ENCODE measurements around the gene DHX8. TPM values are rescaled to one million over a fixed set of nuclear protein-coding genes. Genes with fewer than 3 reads are reported as not detected.

DHX8 gene
- total and polyA plus RNA-seq, 2 experiments from 2014 or later = 16.4 to 30.7 TPM

DNA sequence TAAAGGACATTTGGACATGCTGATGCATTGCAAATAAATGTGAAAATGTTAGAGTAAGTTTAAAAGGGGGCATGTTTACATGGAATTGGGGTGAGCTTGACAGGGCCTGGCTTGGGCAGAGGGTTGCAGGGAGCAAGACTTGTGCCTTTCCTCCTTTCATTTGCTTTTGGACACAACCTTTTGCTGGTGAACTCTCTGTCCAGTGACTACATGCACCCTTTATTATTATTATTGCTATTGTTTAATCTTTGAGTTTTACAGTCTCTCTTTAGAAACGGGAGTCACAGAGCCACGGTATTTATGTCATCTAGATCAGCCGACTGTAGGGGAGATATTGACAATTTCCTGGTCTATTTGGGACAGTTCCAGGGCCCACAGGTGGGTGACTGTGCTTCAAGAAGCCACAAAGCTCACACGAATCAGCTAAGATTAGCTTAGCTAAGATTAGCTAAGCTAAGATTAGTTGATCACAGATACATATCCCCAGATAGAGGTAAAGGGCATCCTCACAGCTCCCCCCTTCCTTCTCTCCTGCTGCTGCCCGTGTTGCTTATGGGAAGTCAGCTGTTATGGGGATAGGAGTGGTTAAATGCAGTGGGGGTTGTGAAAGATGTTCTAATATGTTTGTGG, 91.2 kb downstream of the DHX8 start:
- Histone ChIP-seq H3K27ac (no peak overlapping the region), H3K4me3 (no peak overlapping the region), H3K36me3 (no peaks in the 10 kb centered on the region), H3K9me3 (ENCODE audit: low read depth) (no peaks in the 10 kb centered on the region), H3K4me1 (ENCODE audit: low read depth) (peaks cover 14% of the 10 kb centered on the region), H3K27me3 (no peaks in the 10 kb centered on the region)
- DNase-seq (ENCODE audit: low read depth in 1 of 2, low spot score in 1 of 2) = no peak
- TF ChIP-seq, protein P1, sequence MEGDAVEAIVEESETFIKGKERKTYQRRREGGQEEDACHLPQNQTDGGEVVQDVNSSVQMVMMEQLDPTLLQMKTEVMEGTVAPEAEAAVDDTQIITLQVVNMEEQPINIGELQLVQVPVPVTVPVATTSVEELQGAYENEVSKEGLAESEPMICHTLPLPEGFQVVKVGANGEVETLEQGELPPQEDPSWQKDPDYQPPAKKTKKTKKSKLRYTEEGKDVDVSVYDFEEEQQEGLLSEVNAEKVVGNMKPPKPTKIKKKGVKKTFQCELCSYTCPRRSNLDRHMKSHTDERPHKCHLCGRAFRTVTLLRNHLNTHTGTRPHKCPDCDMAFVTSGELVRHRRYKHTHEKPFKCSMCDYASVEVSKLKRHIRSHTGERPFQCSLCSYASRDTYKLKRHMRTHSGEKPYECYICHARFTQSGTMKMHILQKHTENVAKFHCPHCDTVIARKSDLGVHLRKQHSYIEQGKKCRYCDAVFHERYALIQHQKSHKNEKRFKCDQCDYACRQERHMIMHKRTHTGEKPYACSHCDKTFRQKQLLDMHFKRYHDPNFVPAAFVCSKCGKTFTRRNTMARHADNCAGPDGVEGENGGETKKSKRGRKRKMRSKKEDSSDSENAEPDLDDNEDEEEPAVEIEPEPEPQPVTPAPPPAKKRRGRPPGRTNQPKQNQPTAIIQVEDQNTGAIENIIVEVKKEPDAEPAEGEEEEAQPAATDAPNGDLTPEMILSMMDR (IDR thresholded peaks at IDR 0.05; ENCODE audit: low read depth, low read length) = no peak

Other genes starting within 250 kb of the DHX8 start
- not detected in 2 replicates for gene RNU2-1, start 250.0 kb upstream of the DHX8 start, total RNA-seq
- 3.4 TPM in 1 of 2 replicates, not detected in the other for gene RNU2-1, start 250.0 kb upstream of the DHX8 start, polyA plus RNA-seq
- gene ARL4D, start 85.0 kb upstream of the DHX8 start, total RNA-seq = 18.7 and 32.4 TPM in 2 replicates
- gene ARL4D, start 85.0 kb upstream of the DHX8 start, polyA plus RNA-seq = 36.3 and 39.0 TPM in 2 replicates
- gene ETV4, start 62.4 kb downstream of the DHX8 start, total RNA-seq = 1.3 and 2.4 TPM in 2 replicates
- 1.9 and 2.4 TPM in 2 replicates for gene ETV4, start 62.4 kb downstream of the DHX8 start, polyA plus RNA-seq
- 0.07 and 1.0 TPM in 2 replicates for gene MEOX1, start 177.9 kb downstream of the DHX8 start, total RNA-seq
- gene MEOX1, start 177.9 kb downstream of the DHX8 start, polyA plus RNA-seq = 0.32 TPM in 1 of 2 replicates, not detected in the other